Dendritic cell treated with granulocyte-macrophage colony-stimulating factor and Interleukin-4, amounts not matched to agents 40 ng/mL and 50 ng/mL, for 4 days (primary cell): Measurements from ENCODE around the gene FAAP100.
"Not testable (repeated sequence)": the region's sequence is repeated elsewhere in the genome, so short reads cannot be mapped to it uniquely, and the experiment has no call there.

ENCODE experiments used
- H3K27ac Mint-ChIP-seq: one replicate; pipeline ENCODE4 v1.8.0; 2022; ENCODE audit warnings: mild to moderate bottlenecking, mixed read lengths
- H3K27me3 Mint-ChIP-seq: one replicate; pipeline ENCODE4 v1.8.0; 2022; ENCODE audit warnings: mild to moderate bottlenecking, mixed read lengths
- H3K36me3 Mint-ChIP-seq: one replicate; pipeline ENCODE4 v1.8.0; 2022; ENCODE audit warnings: low read depth, mixed read lengths
- H3K4me1 Mint-ChIP-seq: one replicate; pipeline ENCODE4 v1.8.0; 2022; ENCODE audit warnings: low read depth, mixed read lengths
- H3K4me3 Mint-ChIP-seq: one replicate; pipeline ENCODE4 v1.8.0; 2022; ENCODE audit warnings: mild to moderate bottlenecking, moderate library complexity, mixed read lengths
- H3K9me3 Mint-ChIP-seq: one replicate; pipeline ENCODE4 v1.8.0; 2022; ENCODE audit warnings: mixed read lengths
- intact Hi-C: fragments of 100-400 bp; cut with micrococcal nuclease; formaldehyde crosslinking; loops from one replicate; pipeline ENCODE4 v1.15.0; 2022

FAAP100 gene

GRCh38 chr17:81534157-81535006 is 17.8 kb downstream of the FAAP100 start:
- H3K27ac Mint-ChIP-seq: no peak overlapping the region
- peaks cover 58% of the 10 kb centered on the region for H3K27me3 Mint-ChIP-seq
- no peak overlapping the region for H3K4me3 Mint-ChIP-seq
- H3K9me3 Mint-ChIP-seq: no peaks in the 10 kb centered on the region
- peaks cover 18% of the 10 kb centered on the region for H3K36me3 Mint-ChIP-seq
- intact Hi-C loops: no loop called here
- H3K4me1 Mint-ChIP-seq: peaks cover 12% of the 10 kb centered on the region

DNA sequence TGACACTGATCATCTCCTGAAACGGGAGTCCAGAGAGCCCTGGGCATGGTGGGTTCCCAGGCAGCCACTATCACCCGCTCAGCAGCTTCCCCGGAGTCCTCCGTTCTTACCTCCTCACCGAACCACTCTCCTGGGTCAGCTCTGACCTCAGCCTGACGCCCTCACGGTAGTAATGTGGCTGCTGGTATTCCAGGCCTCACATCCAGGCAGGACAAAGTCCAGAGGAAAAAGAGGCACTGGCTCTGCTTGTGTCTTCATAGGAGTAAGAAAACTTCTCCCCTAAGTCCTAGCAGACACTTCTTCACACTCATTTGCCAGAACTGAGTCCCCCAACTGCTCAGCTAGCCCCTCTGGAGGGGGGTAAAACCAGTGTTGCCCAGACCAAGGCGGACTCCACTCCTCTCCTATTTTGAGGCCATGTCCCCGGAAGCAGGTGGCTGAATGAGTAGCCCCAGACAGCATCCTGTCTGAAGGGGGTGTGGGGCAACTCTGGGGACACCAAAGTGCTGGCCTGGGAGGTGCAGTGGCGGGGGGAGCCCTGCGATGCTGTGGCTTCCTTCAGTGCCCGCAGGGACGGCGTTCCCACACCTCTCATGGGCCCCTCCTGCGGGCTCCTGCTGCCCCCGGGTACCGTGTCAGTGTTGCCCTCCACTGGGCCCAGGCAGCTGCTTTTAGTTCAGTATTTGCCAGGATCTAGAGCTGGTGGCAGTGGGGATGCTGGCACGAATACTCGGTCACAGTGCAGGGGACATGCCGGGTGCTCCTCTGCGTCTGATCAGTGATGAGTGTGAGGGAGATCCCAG is 18.6 kb downstream of the FAAP100 start:
- no peaks in the 10 kb centered on the region for H3K9me3 Mint-ChIP-seq
- peaks cover 62% of the 10 kb centered on the region for H3K27me3 Mint-ChIP-seq
- H3K4me3 Mint-ChIP-seq: no peak overlapping the region
- H3K36me3 Mint-ChIP-seq: peaks cover 10% of the 10 kb centered on the region
- intact Hi-C loops: no loop called here
- peaks cover 12% of the 10 kb centered on the region for H3K4me1 Mint-ChIP-seq
- H3K27ac Mint-ChIP-seq: no peak overlapping the region

DNA sequence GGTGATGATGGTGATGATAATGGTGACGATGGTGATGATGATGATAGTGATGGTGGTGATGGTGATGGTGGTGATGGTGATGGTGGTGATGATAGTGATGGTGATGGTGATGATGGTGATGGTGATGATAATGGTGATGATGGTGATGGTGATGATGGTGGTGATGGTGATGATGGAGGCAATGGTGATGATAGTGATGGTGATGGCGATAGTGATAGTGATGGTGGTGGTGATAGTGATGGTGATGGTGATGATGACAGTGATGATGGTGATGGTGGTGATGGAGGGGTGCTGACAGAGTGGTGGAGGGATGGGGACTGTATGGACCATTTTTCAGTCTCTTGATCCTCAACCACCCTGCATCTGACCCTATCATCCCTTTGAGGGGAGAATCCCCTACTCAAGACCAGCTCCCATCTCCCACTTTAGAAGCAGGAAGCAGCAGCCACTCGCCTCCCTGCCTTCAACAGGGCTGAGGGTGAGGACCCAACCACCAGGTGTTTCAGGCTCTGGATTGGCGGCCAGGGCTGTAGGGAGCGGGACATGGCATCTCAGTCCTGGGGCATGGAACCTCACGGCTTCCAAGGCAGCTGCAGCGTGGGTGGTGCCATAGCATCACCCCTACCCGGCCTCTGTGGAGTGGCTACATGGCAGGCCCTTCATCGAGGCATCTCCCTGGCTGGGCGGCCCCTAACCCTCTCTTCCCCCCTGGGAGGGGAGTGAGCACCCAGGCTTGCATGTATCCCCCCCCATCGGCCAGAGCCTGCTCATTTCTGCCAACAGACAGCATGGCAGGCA is 19.5 kb downstream of the FAAP100 start:
- intact Hi-C loops: no loop called here
- H3K36me3 Mint-ChIP-seq: peaks cover 1% of the 10 kb centered on the region
- H3K9me3 Mint-ChIP-seq: no peaks in the 10 kb centered on the region
- no peak overlapping the region for H3K4me3 Mint-ChIP-seq
- peaks cover 59% of the 10 kb centered on the region for H3K27me3 Mint-ChIP-seq
- no peak overlapping the region for H3K27ac Mint-ChIP-seq
- H3K4me1 Mint-ChIP-seq: peaks cover 6% of the 10 kb centered on the region

GRCh38 chr17:81531998-81532404 is 20.2 kb downstream of the FAAP100 start:
- peaks cover 59% of the 10 kb centered on the region for H3K27me3 Mint-ChIP-seq

GRCh38 chr17:81531013-81531412 is 21.1 kb downstream of the FAAP100 start:
- peaks cover 61% of the 10 kb centered on the region for H3K27me3 Mint-ChIP-seq
- H3K27ac Mint-ChIP-seq, H3K4me1 Mint-ChIP-seq, intact Hi-C loops, H3K36me3 Mint-ChIP-seq, H3K4me3 Mint-ChIP-seq, H3K9me3 Mint-ChIP-seq: not testable (repeated sequence)

More at GRCh38 chr17:81531998-81532404, 20.2 kb downstream of the FAAP100 start:
- H3K4me1 Mint-ChIP-seq, H3K4me3 Mint-ChIP-seq, H3K9me3 Mint-ChIP-seq, H3K27ac Mint-ChIP-seq, H3K36me3 Mint-ChIP-seq, intact Hi-C loops: not testable (repeated sequence)

GRCh38 chr17:81529437-81529803 is 22.7 kb downstream of the FAAP100 start:
- Mint-ChIP-seq H3K4me1 (no peaks in the 10 kb centered on the region), H3K27ac (no peak overlapping the region), H3K27me3 (peaks cover 58% of the 10 kb centered on the region), H3K9me3 (no peaks in the 10 kb centered on the region), H3K36me3 (no peaks in the 10 kb centered on the region), H3K4me3 (no peak overlapping the region)
- intact Hi-C loops: no loop called here

GRCh38 chr17:81528651-81529436 is 23.3 kb downstream of the FAAP100 start:
- no peaks in the 10 kb centered on the region for H3K9me3 Mint-ChIP-seq
- H3K4me3 Mint-ChIP-seq: no peak overlapping the region
- peaks cover 59% of the 10 kb centered on the region for H3K27me3 Mint-ChIP-seq
- H3K4me1 Mint-ChIP-seq: peaks cover under 1% of the 10 kb centered on the region
- intact Hi-C loops: no loop called here
- no peaks in the 10 kb centered on the region for H3K36me3 Mint-ChIP-seq
- H3K27ac Mint-ChIP-seq: no peak overlapping the region

GRCh38 chr17:81528384-81528650 is 23.8 kb downstream of the FAAP100 start:
- Mint-ChIP-seq H3K4me3 (no peak overlapping the region), H3K27me3 (peaks cover 59% of the 10 kb centered on the region), H3K9me3 (no peaks in the 10 kb centered on the region), H3K27ac (no peak overlapping the region), H3K36me3 (no peaks in the 10 kb centered on the region), H3K4me1 (peaks cover 6% of the 10 kb centered on the region)
- intact Hi-C loops: no loop called here

DNA sequence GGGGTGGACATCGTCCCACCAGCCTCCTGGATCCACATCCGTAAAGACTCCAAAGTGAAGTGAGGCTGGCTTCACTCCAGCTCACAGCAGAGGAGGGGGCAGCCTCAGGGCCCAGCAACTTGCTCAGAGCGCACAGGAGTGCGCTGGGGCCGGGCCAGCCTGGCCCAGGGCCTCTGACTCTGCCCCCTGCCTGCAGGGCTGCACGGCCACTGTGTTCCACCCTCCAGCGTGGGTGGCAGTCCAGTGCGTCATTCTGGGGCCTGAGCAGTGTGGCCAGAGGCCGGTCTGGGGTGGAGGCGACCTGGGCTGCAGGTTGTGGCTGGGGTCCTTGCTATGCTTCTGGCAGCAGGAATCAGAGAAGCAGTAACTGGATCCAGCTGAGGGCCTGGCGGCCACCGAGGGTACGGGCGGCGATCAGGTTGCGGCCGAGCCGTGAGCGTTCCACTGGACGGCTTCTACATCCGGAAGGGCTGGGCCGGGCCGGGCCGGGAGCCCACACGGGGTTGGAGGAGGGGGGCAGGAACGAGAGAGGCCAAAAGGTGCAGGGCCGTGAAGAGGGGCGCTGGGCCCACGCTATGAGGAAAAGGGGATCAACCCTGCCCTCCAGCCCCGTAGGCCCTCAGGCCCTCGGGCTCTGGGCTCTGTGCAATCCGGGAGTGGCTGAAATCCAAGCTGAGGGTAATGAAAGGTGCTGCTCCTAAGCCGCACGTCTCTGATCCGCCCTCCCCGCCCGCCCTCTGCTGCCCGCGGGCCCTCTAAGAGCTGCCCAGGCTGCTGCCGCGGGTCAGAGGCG is 24.4 kb downstream of the FAAP100 start, which contains the start of gene FSCN2:
TSS of gene FSCN2 (plus strand) at position 787 of the 793 bp plus-strand sequence. CDS start 155 bp downstream, outside the sequence.
- intact Hi-C loops: no loop called here
- Mint-ChIP-seq H3K4me3 (no peak within 1 kb of the TSS), H3K27ac (no peak within 1 kb of the TSS), H3K4me1 (peaks cover 8% of the 10 kb centered on the region), H3K36me3 (no peaks in the 10 kb centered on the region), H3K9me3 (no peaks in the 10 kb centered on the region), H3K27me3 (peaks cover 61% of the 10 kb centered on the region)

DNA sequence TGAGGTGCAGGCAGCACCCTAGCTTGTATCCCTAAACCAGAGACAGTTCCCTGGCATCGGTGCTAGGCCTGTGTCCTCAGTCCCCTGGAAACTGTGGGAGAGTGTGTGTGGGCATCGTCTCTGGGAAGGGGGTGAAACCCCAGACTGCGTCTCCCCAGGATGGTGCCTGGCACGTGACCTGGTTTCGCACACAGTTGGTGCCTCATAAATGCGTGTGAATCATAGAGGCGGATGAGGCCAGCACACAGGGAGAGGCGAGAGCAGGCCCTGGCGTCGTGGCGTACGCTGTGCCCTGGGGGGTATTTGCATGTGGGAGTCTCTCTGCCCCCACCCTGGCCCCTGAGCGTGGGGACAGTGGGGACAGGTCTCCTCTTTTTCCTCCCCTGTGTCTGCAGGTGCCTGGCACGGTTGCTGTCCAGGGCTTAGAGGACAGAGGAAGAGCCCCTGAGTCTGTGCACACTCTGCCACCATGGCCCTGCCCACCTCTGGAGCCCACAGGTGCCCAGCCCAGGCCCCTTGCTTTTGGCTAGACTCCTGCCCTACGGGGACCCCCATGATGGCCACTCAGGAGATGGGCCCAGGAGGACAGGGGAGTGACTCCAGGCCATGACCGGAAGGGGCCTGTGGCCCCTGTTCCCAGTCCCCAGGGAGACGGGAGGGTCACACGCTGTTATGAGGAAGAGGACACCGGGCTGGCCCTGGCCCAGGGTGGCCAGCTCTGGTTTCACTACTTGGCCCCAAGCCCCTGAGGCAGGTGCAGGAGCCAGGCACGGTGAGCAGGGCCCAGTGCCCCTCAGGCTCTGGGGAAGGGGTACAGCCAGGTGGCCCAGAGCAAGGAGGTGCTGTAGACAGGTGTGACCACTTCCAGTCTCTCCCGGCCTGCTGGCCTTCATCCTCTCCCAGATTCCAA is 25.2 kb downstream of the FAAP100 start:
- no peak overlapping the region for H3K27ac Mint-ChIP-seq
- H3K4me3 Mint-ChIP-seq: no peak overlapping the region
- H3K4me1 Mint-ChIP-seq: peaks cover 8% of the 10 kb centered on the region
- peaks cover 70% of the 10 kb centered on the region for H3K27me3 Mint-ChIP-seq
- H3K9me3 Mint-ChIP-seq: no peaks in the 10 kb centered on the region
- intact Hi-C loops: no loop called here
- no peaks in the 10 kb centered on the region for H3K36me3 Mint-ChIP-seq

- peaks cover 83% of the 10 kb centered on the region for H3K27me3 Mint-ChIP-seq
- H3K27ac Mint-ChIP-seq: no peak overlapping the region
- H3K4me1 Mint-ChIP-seq: peaks cover 8% of the 10 kb centered on the region
- intact Hi-C loops: no loop called here
- H3K36me3 Mint-ChIP-seq: no peaks in the 10 kb centered on the region
- H3K4me3 Mint-ChIP-seq: no peak overlapping the region
- H3K9me3 Mint-ChIP-seq: no peaks in the 10 kb centered on the region
These were observed 27.3 kb downstream of the FAAP100 start for GRCh38 chr17:81524865-81525159.
